OCI-LY3 (cell line): ENCODE measurements around the gene NCOA1.

Experiments
- EZH2phosphoT487 ChIP-seq: fragments of 200-600 bp; shearing (Covaris generic); IDR thresholded peaks from 2 replicates; pipeline ENCODE4 v1.6.1; 2018; ENCODE audit warnings: antibody characterized with exemption, mixed run types, low read depth
- TF ChIP-seq, protein P1 (sequence below): fragments of 200-600, 300-600 bp; sonication (generic); IDR thresholded peaks from 2 replicates; pipeline ENCODE4 v1.5.1; 2014; ENCODE audit warnings: antibody characterized with exemption, low read length, low read depth

DNA sequence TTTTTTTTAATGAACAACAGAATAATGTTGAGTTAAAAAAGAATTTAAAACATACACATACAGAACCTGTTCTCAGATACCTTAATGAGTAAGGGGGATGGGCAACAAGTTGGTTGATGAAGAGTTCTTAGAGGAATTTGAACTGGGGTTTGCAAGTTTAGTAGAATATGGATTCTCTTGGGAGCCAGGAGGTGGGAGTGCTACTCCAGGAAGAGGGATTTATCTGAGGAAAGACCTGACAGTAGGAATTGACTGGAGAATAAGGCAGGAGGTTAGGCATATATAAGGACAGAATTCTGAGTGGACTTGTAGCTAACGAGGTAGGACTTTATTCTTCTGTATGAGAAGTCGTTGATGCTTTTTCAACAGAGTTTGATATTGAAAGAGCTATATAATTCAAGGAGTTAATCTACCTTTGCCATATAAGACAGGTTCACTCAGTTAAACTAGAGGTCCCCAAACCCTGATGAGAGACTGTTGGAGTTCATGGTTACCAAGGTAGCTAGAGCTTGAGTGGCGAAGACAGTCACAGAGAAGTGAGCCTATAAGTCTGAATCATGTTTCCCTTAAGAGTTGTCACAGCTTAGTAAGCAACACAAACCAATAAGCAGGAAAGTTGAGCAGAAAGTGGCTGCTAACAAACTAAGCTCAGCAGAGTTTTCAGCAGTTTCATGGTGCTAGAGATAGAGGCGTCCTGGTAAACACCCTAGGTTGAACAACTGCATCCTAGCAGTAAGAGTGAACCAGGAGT, 88.2 kb downstream of the NCOA1 start:
- TF ChIP-seq, protein P1, sequence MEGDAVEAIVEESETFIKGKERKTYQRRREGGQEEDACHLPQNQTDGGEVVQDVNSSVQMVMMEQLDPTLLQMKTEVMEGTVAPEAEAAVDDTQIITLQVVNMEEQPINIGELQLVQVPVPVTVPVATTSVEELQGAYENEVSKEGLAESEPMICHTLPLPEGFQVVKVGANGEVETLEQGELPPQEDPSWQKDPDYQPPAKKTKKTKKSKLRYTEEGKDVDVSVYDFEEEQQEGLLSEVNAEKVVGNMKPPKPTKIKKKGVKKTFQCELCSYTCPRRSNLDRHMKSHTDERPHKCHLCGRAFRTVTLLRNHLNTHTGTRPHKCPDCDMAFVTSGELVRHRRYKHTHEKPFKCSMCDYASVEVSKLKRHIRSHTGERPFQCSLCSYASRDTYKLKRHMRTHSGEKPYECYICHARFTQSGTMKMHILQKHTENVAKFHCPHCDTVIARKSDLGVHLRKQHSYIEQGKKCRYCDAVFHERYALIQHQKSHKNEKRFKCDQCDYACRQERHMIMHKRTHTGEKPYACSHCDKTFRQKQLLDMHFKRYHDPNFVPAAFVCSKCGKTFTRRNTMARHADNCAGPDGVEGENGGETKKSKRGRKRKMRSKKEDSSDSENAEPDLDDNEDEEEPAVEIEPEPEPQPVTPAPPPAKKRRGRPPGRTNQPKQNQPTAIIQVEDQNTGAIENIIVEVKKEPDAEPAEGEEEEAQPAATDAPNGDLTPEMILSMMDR = no peak
- no peak for TF ChIP-seq EZH2phosphoT487
